IPS-NIHi7 (cell line): ENCODE results near the gene AGO3.
"Not testable (repeated sequence)": the region's sequence is repeated elsewhere in the genome, so short reads cannot be mapped to it uniquely, and the experiment has no call there.

Experiments
- DNase-seq: peaks from one replicate; pipeline ENCODE4 v3.0.0; 2012; ENCODE audit warnings: mixed read lengths; ENCODE audit errors: extremely low spot score

The AGO3 gene

DNA sequence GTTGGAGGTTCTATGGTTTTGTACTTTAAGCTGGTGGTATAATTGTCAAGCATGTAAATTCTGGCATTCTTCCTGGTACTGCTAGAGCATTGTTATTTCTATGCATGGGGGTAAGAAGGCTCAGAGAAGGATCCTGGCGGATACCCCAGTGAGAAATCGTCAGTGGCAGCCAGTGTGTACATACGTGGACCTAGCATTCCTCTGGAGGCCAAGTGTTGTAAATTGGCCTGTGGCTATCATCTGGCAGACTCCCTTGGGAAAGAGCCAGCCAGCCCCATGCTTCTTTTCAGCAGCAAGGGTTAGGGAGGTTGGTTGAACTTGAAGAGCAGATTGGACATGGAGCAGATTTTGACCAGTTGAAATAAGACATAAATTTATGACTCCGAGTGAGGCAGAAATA, 5.2 kb upstream of the AGO3 start:
- no peak for DNase-seq

DNA sequence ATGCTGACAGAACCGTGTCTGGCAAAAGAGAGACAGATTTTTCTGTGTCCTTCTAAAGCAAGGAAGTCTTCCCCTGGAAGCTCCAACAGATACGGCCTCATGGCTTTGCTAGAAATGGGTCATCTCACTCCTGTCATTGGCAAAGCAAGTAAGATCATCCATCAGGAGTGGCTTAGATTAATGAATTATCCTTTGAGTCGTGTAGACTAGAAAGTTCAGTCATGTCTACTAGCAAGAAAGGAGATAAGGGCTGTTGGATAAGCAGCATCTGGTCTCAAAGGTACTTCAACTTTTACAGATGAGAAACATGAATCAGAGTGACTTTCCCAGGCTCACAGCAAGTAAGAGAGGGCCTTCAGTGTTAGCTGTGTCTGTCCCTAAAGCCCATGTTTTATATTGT, 3.4 kb upstream of the AGO3 start:
- DNase-seq = no peak

DNA sequence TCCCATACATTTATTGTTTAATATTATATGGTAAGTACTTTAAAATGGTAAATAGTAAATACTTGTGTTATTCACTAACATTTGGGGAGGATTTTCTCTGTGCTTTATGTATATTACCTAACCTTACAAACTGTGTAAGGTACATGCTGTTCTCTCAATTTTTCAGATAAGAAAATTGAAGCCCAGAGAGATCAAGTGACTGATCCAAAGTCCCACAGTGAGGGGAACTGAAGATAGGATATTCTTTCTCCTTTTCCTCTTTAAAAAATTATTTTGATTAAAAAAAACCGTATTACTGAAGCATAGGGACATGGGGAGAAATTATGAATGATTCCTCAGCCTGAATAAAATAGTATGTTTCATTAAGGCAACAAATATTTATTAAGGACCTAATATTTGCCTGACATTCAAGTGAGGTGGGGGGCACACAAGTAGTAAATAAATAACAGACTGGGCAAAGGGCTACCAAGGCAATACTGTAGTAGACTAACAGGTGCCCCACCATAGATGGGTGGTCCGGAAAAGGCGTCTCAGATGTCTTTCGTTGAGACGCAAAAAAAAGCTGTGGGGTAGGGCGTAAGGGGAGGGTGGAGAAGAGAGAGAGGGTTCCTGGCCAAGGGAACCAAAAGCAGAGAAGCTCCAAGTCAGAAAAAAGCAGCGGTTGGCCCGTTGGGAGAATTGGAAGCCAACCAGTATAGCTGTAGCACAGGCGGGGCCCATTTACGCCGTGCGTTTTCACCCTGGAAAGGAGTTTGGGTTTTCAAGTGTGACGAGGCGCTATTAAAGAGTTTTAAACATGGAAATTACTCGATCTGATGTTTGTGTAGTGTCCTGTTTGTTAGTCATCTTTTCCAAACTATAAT, 944 bp upstream of the AGO3 start:
- DNase-seq = peak; percentile 67

DNA sequence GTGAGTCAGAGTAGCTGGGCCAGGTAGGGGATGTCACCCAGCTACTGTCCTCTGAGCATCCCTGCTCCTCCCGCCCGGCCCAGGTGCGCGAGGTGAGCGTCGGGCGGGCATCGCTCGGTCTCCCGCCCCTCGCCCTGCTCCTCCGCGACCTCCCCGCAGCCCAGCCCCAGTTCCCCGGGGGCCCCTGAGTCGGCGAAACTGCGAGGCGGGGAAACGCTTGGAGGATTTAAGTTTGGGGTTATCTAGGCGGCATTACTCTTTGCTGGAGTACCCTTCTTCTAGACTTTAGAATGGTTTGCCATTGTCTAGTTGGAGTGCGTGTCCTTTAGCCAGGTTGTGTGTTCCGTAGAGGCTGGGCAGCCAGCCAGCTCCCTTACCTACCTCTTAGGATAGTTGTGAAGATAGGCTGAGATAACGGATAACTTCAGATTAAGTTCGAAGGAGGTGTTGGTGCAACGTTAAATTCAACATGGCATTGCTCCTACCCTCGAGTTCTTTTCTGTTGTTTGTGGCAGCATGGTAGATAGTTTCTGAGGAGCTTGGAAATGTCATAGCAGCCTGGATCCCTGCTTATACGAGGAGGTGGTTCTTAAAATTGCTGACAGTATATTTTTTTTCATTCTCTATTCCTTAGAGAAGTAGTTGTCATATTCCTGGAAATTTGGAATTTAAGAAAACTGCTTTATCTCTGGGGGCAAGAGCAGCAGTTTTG, 697 bp downstream of the AGO3 start:
- no peak for DNase-seq

DNA sequence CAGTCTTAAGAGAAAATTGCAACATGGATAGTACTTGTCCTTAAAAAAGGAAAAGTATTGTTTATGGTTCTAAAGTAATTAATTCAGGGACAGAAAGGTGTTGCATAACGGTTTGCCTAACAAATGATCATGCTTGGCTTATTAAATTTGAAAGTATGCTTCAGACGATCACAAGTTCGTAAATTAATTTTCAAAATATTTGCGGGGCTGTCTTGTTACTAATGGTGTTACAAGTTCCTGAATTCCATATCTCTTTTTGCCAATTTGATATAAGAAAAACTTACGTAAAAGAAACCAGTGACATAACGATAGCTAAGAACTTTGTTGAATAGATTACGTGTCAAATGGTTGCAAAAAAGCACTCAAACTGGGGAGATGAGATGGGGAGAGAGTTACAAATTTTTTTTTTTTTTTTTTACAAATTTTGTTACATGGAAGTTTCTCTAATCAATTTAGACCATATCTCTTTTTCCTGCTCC, 1.3 kb downstream of the AGO3 start:
- DNase-seq = no peak

DNA sequence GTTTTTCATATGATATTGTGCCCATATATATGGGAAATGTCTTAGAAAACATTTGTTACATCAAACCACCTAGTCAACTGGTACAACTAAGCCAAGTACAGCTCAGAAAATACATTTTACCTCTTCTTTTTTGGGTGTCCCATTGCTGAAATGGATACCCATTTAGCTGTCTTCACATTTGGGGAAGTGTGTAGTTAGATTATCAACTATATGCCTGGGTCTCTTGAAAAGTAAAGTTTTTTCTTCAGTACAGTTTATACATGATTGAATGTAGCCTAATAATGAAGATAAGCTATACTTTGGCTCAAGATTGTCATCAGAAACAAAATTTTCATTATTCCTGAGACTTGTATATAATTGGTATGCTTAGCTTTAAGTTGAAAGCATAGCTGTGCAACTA, 2.0 kb downstream of the AGO3 start:
- DNase-seq = no peak

DNA sequence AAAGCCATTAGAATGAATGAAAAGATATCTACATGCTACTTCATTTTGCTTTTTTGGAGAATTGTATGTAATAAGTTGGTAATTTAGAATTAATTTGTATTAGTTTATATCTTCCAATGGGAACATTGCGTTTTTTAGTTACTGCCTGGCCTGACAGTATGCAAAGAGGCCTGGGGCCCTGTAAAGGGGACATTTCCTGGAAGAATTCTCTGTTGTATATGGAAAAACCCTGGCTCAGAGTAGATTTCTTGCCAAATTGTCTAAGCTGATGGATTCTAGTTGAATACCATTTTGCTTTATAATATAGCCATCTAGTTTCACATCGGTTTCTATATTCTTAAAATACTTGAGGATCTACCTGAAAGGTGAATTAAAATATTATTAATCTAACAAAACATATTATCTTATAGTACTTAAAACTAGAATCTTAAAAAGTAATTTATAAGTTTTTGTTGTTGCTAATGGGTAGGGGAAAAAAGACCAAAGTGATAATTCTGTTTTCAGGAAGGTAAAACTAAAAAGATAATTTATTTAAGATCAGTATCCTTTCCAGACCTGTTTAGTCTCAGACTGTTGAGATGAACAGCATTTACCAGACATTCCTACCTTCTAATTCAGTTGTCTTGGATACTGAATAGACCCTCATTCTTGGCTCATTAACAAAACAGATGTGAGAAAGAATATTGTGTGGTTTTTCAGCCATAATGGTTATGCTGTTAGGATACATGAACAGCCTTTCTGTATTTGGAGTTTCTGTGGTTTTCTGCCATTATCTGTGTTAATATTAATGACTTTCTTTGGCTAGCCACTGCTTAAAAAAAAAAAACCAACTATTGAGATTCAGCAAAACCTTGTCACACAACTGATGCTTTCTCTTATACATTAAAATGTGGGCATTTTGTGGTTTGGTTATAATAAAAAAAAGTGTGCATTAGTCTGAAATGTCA, 4.8 kb downstream of the AGO3 start:
- no peak for DNase-seq

DNA sequence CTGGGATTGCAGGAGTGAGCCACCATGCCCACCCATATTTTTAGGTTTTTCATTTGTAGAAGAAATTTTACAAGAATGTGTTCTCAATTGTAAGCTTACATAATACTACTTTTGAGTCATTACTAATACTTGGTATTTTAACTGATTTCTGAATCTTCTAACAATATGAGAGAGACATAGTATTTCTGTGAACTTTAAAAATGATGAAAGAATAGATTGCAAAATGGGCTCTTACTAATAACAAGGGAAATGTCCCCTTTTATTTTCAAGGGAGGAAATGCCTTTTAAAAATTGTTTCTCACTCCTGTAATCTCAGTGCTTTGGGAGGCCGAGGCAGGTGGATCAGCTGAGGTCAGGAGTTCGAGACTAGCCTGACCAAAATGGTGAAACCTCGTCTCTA, 5.9 kb downstream of the AGO3 start:
- no peak for DNase-seq

DNA sequence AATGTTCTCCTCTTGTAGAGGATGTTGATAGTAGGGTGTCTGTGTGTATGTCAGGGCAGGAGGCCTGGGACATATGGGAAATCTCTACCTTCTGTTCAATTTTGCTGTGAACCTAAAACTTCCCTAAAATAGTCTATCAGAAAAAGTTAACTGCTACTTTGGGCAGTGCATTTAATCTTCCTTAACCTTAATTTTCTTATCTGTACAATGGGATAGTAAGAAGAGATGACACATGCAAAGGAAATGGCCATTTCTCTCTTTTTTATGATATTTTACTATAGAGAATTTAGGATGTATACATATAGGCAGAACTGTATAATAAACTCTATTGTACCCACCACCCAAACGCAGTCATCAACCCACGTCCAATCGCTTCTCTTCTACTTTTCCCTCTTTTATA, 8.6 kb downstream of the AGO3 start:
- no peak for DNase-seq

DNA sequence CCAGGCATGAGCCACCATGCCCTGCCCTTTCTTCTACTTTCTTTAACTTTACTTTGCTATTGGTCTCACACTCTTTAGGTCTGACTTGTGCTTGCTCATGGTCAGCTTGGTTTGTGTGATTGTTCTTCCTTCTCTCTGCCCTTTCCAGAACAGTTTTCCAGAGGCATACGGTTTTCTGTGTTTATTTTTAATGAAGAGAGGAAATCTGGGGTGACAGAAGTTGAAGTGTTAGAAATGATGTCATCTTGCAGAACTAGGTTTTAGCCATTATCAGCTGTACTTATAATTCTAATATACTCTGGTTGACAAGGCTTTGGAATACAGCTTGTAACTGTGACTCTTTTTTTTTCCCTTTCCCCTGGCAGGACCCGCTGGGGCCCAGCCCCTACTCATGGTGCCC, 14.4 kb downstream of the AGO3 start:
- no peak for DNase-seq

DNA sequence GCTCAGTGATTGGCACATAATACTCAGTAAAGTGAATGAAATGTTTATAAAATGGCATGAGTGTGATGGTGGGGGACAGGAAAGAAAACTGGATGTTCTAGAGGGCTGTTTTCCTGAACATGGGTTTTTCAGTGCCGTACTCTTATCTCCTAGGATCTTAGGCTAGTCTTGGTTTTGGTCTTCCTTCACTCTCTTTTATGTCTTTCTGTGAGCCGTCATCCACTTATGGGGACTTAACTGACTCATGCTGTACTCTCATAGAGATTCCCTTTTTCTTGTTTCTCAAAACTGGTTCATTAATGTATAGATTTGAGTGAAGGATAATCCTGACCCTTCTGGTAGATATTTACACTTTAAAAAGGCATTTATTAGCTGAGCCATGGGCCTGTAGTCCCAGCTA, 16.6 kb downstream of the AGO3 start:
- DNase-seq = no peak

DNA sequence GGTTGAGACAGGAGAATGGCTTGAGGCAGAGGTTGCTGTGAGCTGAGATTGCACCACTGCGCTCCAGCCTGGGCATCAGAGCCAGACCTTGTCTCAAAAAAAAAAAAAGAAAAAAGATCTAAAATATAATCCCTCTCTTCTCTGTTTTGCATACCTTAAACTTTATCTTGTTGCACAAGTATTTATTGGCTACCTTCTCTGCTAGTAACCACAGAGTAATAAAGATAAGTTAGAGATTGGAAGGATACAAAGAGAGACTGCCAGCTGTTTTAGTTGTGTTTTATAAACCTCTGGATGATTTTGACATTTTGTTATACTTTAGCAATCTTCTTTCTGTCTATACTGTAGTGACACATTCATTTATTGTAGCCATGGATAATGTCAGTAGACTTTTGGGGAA, 27.7 kb downstream of the AGO3 start:
- no peak for DNase-seq

DNA sequence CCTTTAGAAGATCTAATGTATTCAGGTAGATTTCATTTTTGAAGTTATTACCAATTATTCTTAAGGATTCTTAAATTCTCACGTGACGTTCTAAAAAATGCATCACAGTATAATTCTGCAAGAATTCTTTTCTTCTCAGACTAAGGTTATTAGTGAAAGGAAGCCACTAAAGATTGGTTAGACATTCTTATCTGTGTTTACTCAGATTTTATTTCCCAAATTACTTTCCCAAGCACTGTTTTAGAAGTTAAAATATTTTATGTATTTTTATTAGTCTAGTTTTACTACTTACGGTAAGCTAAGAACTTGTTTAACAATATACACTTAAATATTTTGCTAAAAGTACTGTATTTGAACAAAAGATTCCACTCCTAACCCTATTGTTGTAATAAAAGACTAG, 28.4 kb downstream of the AGO3 start:
- no peak for DNase-seq

DNA sequence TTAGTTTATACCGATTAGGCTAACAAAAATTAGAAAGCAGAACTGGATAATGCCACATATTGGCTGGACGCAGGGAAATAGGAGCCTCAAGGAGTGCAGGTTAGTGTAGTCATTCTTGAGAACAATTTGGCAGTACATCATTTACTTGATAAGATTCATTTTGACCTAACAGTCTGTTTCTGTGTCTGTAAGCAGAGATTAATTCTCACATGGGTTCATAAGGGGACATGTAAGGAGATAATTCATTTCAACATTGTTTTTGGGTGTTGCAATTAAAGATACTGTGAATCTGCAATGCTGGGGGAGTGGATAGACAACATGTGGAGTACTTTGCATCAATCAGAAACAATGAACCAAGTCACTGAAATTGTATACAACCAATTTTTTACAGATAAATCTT, 32.0 kb downstream of the AGO3 start:
- no peak for DNase-seq

DNA sequence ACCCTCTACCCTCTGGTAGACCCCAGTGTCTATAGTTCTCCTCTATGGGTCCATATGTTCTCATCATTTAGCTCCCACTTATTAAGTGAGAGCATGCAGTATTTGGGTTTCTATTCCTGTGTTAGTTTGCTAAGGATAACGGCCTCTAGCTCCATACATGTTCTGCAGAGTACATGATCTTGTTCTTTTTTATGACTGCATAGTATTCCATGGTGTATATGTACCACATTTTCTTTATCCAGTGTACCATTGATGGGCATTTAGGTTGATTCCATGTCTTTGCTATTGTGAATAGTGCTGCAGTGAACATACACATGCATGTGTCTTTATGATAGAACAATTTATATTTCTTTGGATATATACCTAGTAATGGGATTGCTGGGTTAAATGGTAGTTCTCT, 33.4 kb downstream of the AGO3 start:
- not testable (repeated sequence) for DNase-seq

DNA sequence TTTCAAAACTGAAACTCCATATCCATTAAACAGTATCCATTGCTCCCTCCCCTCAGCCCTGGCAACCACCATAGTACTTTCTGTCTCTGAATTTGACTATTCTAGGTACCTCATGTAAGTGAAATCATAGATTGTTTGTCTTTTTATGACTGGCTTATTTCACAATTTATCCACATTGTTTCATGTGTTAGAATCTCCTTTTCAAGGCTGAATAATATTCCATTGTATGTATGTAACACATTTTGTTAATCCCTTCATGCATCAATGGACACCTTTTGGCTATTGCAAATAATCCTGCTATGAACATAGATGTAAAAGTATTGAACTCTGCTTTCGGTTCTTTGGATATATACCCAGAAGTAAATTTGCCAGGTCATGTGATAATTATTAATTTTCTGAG, 37.5 kb downstream of the AGO3 start:
- no peak for DNase-seq

DNA sequence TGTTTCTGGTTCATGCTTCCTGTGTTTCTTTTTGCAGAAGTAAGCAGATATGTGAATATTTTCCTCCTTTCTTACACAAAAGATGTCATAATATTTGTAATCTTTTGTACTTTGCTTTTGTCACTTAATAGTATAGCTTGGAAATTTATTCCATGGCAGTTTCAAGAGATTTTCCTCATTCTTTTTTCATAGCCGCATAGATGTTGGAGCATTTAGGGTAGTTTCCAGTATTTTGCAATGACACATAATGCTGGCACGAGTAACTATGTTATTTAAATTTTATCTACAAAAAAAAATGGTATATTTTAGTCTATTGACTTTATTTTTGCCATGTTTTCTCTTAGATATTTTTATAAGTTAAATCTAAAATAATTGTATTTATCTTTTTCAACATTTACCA, 40.7 kb downstream of the AGO3 start:
- DNase-seq = no peak

DNA sequence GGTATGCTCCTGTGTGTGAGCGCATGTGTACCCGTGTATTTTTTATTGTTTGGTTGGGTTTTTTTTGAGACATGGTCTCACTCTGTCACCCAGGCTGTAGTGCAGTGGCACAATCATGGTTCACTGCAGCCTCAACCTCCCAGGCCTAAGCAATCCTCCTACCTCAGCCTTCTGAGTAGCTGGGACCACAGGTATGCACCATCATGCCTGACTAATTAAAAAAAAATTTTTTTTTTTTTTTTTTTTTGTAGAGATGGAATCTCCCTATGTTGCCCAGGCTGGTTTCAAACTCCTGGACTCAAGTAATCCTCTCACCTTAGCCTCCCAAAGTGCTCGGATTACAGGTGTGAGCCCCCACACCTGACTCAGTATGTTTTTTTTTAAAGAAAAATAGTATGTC, 41.7 kb downstream of the AGO3 start:
- DNase-seq = not testable (repeated sequence)

DNA sequence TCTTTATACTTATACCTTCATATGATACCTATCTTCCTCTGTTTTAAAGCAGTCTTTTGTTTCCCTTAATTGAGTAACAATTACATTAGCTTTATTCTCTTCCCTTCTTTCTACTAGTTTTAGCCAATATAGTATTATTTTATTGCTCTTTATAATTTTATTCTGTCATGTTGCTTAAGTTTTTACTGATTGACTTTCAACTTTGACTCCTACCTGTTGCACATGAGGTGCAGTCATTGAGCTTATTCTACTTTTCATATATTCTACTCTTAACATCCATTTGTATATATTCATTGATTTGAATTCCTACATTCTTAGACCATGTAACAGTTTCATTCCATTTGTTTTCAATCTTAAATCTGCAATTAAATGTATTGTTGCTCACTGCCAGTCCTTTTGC, 49.2 kb downstream of the AGO3 start:
- no peak for DNase-seq

DNA sequence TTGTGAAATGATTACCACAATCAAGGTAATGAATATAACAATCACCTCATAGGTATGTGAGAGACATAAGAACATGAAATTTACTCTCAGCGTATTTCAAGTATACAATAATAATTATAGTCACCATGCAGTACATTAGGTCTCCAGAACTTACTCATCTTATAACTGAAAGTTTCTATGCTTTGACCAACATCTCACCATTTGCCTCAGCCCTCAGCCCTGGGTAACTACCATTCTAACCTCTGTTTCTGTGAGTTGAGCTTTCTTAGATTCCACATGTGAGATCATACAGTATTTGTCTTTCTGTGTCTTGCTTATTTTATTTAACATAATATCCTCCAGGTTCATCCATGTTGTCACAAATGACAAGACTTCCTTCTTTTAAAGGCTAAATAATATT, 57.3 kb downstream of the AGO3 start:
- DNase-seq = no peak

DNA sequence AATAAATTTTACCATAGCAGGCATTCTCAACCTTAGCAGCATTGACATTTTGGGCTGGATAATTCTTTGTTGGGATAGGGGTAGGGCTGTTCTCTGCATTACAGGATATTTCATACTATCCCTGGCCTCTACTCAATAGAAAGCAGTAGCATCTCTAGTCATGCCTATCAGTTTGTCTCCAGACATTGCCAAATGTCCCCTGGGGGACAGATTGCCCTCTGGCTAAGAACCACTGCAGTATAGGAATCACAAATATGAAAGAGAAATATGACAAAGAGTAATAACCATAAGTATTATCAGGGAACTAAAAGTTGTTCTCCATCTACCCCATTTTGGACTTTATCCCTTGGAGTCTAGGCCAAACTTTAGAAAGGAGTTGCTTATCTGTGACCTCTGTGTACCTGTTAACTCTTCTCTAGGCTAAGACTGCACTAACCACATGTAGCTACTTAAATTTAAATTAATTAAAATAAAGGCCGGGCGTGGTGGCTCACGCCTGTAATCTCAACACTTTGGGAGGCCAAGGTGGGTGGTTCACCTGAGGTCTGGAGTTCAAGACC, 76.1 kb downstream of the AGO3 start:
- DNase-seq = no peak

DNA sequence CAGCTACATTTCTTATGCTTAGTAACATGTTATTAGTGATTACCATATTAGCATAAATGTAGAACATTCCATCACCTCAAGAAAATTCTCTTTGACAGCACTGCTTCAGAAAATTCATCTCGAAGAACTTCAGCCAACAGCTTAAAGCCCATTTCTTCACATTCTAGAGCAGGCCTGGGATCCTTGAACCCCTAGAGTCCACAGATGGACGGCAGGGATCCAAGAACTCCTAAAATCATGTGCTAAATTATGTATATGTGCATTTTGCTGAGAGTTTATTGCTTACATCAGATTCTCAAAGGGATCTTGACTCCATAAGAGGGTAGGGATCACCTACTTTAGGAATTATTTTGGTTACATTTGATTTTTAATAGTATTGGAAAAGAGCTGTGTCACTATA, 76.8 kb downstream of the AGO3 start:
- no peak for DNase-seq
